Nephron (organoid): ENCODE data around the gene FAN1.

ENCODE experiments used
- H3K27ac Mint-ChIP-seq, 3 experiments: 2 replicates each; pipeline ENCODE4 v1.8.0; 2020; ENCODE audit warnings: mixed read lengths in 3 of 3, mild to moderate bottlenecking in 2 of 3, moderate library complexity in 1 of 3
- H3K27me3 Mint-ChIP-seq: 2 replicates; pipeline ENCODE4 v1.8.0; 2021; ENCODE audit warnings: low read depth, mild to moderate bottlenecking, moderate library complexity, mixed read lengths
- H3K36me3 Mint-ChIP-seq: 2 replicates; pipeline ENCODE4 v1.8.0; 2020; ENCODE audit warnings: low read depth, mixed read lengths
- H3K4me1 Mint-ChIP-seq: 2 replicates; pipeline ENCODE4 v1.8.0; 2020; ENCODE audit warnings: mixed read lengths
- H3K4me3 Mint-ChIP-seq, 3 experiments: 2 replicates each; pipeline ENCODE4 v1.8.0; 2020; ENCODE audit warnings: mild to moderate bottlenecking in 3 of 3, mixed read lengths in 3 of 3, moderate library complexity in 2 of 3
- H3K9me3 Mint-ChIP-seq: 2 replicates; pipeline ENCODE4 v1.8.0; 2020; ENCODE audit warnings: mixed read lengths
- TF ChIP-seq, protein P1 (sequence below), 3 experiments: fragments of 200-600 bp; sonication (generic); IDR thresholded peaks; one replicate each; pipeline ENCODE4 v1.5.0; 2021; ENCODE audit warnings: antibody characterized with exemption in 3 of 3; ENCODE audit not compliant: unreplicated experiment in 3 of 3

The FAN1 gene

DNA sequence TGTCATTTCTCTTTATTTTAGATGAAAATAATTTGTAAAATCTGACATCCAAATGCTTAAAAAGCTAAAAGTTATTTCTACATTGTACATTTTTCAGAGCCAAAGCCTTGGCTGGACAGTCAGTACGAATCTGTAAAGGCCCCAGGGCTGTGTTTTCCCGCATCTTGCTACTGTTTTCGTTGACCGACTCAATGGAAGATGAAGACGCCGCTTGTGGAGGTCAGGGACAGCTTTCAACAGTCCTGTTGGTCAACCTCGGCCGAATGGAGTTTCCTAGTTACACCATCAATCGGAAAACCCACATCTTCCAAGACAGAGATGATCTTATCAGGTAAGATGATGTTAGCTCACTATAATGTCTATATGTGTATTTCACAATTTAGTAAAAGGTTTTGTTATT lies 10.0 kb downstream of the FAN1 start:
- Mint-ChIP-seq H3K4me1 (no peaks in the 10 kb centered on the region), H3K36me3 (peaks cover 52% of the 10 kb centered on the region), H3K9me3 (no peaks in the 10 kb centered on the region), H3K4me3 (no peak overlapping the region), H3K27ac (no peak overlapping the region), H3K27me3 (no peaks in the 10 kb centered on the region)
- TF ChIP-seq, protein P1, sequence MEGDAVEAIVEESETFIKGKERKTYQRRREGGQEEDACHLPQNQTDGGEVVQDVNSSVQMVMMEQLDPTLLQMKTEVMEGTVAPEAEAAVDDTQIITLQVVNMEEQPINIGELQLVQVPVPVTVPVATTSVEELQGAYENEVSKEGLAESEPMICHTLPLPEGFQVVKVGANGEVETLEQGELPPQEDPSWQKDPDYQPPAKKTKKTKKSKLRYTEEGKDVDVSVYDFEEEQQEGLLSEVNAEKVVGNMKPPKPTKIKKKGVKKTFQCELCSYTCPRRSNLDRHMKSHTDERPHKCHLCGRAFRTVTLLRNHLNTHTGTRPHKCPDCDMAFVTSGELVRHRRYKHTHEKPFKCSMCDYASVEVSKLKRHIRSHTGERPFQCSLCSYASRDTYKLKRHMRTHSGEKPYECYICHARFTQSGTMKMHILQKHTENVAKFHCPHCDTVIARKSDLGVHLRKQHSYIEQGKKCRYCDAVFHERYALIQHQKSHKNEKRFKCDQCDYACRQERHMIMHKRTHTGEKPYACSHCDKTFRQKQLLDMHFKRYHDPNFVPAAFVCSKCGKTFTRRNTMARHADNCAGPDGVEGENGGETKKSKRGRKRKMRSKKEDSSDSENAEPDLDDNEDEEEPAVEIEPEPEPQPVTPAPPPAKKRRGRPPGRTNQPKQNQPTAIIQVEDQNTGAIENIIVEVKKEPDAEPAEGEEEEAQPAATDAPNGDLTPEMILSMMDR (IDR thresholded peaks at IDR 0.05; ENCODE audit: unreplicated experiment in 3 of 3): no peak

DNA sequence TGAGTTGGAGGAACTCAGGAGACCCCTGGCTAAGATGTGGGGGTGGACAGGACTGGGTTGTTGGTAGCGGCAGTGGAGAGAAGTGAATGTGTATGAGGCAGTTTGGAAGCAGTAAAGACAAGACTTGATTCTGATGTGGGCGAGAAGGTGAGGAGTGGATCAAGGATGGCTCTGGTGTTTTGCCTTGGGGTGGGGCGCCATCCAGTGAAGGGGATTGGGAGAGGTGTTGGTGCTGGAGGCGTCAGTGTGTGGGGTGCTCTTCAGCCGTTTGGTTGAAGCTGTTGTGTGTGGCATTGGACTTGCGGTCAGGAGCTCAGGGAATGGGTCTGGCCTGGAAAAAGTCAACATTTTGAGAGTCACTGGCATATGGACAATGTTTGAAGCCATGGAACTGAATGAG lies 13.3 kb downstream of the FAN1 start:
- TF ChIP-seq, protein P1 (IDR thresholded peaks at IDR 0.05; ENCODE audit: unreplicated experiment in 3 of 3): no peak
- no peak overlapping the region for H3K27ac Mint-ChIP-seq
- H3K27me3 Mint-ChIP-seq: no peaks in the 10 kb centered on the region
- H3K36me3 Mint-ChIP-seq: peaks cover 59% of the 10 kb centered on the region
- no peaks in the 10 kb centered on the region for H3K9me3 Mint-ChIP-seq
- no peak overlapping the region for H3K4me3 Mint-ChIP-seq
- peaks cover 14% of the 10 kb centered on the region for H3K4me1 Mint-ChIP-seq

DNA sequence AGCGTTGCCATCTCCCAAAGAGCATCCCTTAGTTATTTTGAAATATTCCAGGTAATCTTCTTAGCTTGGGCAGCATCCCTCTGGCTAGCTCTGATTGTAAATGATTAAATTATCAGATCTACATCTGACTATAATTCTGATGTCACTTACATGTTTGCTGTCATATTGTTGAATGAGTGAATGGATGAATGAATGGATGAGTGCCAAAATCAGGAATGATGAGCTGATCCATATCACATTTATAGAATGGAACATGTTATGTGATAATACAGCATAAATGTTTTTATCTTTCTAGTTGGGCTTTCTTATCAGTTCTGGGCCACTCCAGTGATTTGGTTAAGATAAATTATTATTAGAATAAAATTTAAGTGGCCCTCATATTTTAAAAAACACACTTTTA lies 14.0 kb downstream of the FAN1 start:
- no peak overlapping the region for H3K27ac Mint-ChIP-seq
- TF ChIP-seq, protein P1 (IDR thresholded peaks at IDR 0.05; ENCODE audit: unreplicated experiment in 3 of 3): no peak
- peaks cover 21% of the 10 kb centered on the region for H3K4me1 Mint-ChIP-seq
- H3K9me3 Mint-ChIP-seq: no peaks in the 10 kb centered on the region
- H3K4me3 Mint-ChIP-seq: no peak overlapping the region
- no peaks in the 10 kb centered on the region for H3K27me3 Mint-ChIP-seq
- H3K36me3 Mint-ChIP-seq: peaks cover 58% of the 10 kb centered on the region

DNA sequence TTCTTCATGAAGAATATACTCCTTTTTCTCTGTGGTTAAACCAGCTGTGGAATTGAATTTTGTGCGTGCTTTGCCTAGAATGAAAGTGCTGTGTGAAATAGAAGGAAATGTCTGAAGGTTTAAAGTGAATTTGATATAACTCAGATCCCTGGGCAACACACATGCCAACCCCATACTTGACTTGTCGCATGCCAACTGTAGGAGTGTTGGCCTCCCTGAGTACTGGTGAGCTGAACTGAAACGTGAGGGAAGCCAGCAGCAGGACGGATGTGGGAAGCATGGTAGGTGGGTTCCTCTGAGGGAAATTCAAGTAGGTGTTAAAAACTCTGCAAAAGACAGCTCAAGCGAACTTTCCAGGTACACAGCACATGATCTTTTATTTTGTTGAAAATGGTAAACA lies 14.7 kb downstream of the FAN1 start:
- H3K9me3 Mint-ChIP-seq: no peaks in the 10 kb centered on the region
- TF ChIP-seq, protein P1 (IDR thresholded peaks at IDR 0.05; ENCODE audit: unreplicated experiment in 3 of 3): no peak
- H3K27me3 Mint-ChIP-seq: no peaks in the 10 kb centered on the region
- H3K4me3 Mint-ChIP-seq: no peak overlapping the region
- H3K27ac Mint-ChIP-seq: no peak overlapping the region
- H3K36me3 Mint-ChIP-seq: peaks cover 56% of the 10 kb centered on the region
- H3K4me1 Mint-ChIP-seq: peaks cover 24% of the 10 kb centered on the region

DNA sequence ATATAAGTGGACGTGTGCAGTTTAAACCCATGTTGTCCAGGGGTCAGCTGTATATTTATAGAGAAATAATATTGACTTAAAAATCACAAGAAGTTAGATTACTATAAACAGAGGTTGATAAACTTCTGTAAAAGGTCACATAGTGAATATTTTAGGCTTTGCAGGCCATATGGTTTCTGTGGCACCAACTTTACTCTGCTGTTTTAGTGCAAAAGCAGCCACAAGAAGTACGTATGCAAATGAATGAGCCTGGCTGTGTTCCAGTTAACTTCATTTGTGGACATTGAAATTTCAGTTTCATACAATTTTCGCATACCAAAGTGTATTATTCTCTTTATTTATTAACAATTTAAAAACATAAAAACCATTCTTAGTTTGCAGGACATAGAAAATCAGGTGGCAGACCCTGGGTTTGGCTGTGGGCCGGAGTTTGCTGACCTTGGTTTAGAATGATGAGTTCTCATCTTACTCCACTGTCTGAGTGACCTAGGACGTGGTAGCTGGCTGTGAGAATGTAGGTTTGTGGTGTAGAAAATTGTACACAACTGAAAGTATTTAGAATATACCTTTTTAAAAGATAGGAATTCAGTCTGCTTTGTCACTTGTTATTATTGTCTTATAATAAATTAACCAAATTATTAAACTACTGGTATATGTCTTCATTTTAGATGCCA lies 16.3 kb downstream of the FAN1 start:
- no peak overlapping the region for H3K4me3 Mint-ChIP-seq
- no peak overlapping the region for H3K27ac Mint-ChIP-seq
- TF ChIP-seq, protein P1 (IDR thresholded peaks at IDR 0.05; ENCODE audit: unreplicated experiment in 3 of 3): no peak
- H3K9me3 Mint-ChIP-seq: no peaks in the 10 kb centered on the region
- no peaks in the 10 kb centered on the region for H3K27me3 Mint-ChIP-seq
- H3K4me1 Mint-ChIP-seq: peaks cover 31% of the 10 kb centered on the region
- H3K36me3 Mint-ChIP-seq: peaks cover 52% of the 10 kb centered on the region

DNA sequence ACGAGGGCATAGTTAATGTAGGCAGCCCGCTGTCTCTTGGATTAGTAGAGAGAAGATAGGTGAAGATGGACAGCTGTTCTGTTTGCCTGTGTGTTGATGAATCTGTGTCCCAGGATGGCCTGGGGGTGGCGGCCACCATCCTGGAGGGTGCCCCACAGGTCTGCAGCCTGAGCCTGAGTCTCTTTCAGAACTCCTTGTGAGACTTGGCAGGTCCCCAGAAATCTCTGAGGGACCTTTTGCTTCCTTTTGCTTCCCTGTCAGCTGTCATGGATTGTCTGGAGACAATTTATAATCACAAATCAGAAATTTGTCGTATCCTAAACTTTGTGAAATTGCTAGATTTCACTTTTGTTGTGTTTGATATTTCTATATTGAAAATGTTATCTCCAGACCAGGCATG lies 17.4 kb downstream of the FAN1 start:
- Mint-ChIP-seq H3K36me3 (peaks cover 48% of the 10 kb centered on the region), H3K27me3 (no peaks in the 10 kb centered on the region), H3K4me3 (no peak overlapping the region)

More for the DNA sequence above, 17.4 kb downstream of the FAN1 start:
- TF ChIP-seq, protein P1 (IDR thresholded peaks at IDR 0.05; ENCODE audit: unreplicated experiment in 3 of 3): no peak
- Mint-ChIP-seq H3K27ac (peak overlapping the region in 2 of 3 experiments; percentile 33 to 44), H3K9me3 (no peaks in the 10 kb centered on the region), H3K4me1 (peaks cover 31% of the 10 kb centered on the region)
